GM21786 (cell line): ENCODE data around the gene HOXB7.

Experiments
- ATAC-seq: cut with Tn5 transposase; IDR thresholded peaks from one replicate; pipeline ENCODE4 v1.9.1; 2021; ENCODE audit not compliant: unreplicated experiment

The HOXB7 gene

GRCh38 chr17:48636177-48637018 lies 25.6 kb upstream of the HOXB7 start:
- peak; percentile 69 for ATAC-seq

GRCh38 chr17:48634493-48635208 lies 23.8 kb upstream of the HOXB7 start:
- no peak for ATAC-seq

GRCh38 chr17:48633266-48633677 lies 22.5 kb upstream of the HOXB7 start:
- no peak for ATAC-seq

- ATAC-seq: no peak
Observed at GRCh38 chr17:48632579-48633265, 21.9 kb upstream of the HOXB7 start.

GRCh38 chr17:48631693-48632578 lies 21.1 kb upstream of the HOXB7 start:
- ATAC-seq: no peak

- ATAC-seq: no peak
Observed at GRCh38 chr17:48630925-48631692, 20.3 kb upstream of the HOXB7 start.

- no peak for ATAC-seq
Observed at GRCh38 chr17:48630009-48630924, 19.4 kb upstream of the HOXB7 start.

GRCh38 chr17:48629411-48629759 lies 18.6 kb upstream of the HOXB7 start:
- ATAC-seq: no peak

- no peak for ATAC-seq
Observed at GRCh38 chr17:48628649-48629410, 18.0 kb upstream of the HOXB7 start.

- ATAC-seq: no peak
Observed at GRCh38 chr17:48627623-48628521, 17.1 kb upstream of the HOXB7 start.

- no peak for ATAC-seq
Observed at GRCh38 chr17:48627118-48627597, 16.3 kb upstream of the HOXB7 start.

- no peak for ATAC-seq
Observed at GRCh38 chr17:48626245-48627117, 15.7 kb upstream of the HOXB7 start, which contains the start of gene HOXB9. Gene HOXB9, minus strand, starts transcription at chr17:48626358. Its CDS starts 89 bp downstream, at chr17:48626269.

GRCh38 chr17:48625495-48626244 lies 14.9 kb upstream of the HOXB7 start:
- no peak for ATAC-seq

- ATAC-seq: no peak
Observed at GRCh38 chr17:48624544-48625494, 14.0 kb upstream of the HOXB7 start.
